AG09309 (cell line): ENCODE measurements around the gene DRAM2.
A peak's percentile ranks its signal among the peaks of the same experiment; 100 is the strongest.

ENCODE experiments used
- DNase-seq: peaks from one replicate; pipeline ENCODE4 v3.0.0-alpha.2; 2010; ENCODE audit warnings: low read depth
- H3K4me3 ChIP-seq: 2 replicates; pipeline ENCODE4 v1.5.1; 2011; ENCODE audit warnings: mild to moderate bottlenecking, low read depth, low read length, moderate library complexity; ENCODE audit not compliant: control insufficient read depth
- TF ChIP-seq, protein P1 (sequence below): IDR thresholded peaks from 2 replicates; pipeline ENCODE4 v1.5.1; 2011; ENCODE audit warnings: mild to moderate bottlenecking, low read depth, low read length, inconsistent platforms; ENCODE audit not compliant: insufficient read depth, control insufficient read depth; ENCODE audit errors: missing control alignments

Gene DRAM2

DNA sequence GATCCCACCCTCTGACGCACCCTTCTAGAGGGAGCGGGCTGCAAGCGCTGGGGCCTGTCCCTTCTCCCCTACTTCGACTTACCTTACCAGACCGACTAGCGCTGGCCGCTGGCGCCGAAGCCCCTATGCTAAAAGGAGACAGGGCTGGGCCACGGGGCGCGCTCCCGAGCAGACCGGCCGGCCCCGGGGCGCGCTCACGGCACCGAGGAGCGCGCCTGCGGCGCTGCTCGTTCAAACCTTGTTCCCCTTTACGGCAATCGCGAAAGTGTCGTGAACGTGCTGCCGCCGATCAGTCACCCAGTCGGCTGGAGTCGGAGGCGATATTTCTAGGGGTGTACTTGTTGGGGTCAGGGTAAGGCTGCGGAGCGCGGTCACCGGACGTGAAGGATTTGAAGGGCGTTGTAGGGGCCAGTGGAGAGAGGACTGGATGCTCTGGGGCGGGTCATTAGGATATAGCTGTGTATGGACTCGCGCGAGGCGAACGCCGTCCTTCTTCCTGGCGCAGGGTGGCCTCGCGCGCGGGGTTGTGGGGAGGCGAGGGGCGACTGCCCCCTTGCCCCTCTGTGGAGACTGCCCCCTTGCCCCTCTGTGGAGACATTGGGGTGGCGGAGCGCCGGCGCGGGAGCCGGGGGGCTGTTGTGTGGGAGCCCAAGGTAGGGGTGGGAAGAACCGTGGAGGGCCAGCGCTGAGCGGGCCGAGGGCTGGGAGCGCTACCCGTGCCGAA is at the start of gene DRAM2, which contains the start of gene CEPT1:
TSS of gene DRAM2 (minus strand) at position 138 of the 724 bp plus-strand sequence. CDS start 8,539 bp downstream, outside the sequence.
TSS of gene CEPT1 (plus strand) at position 268 of the 724 bp plus-strand sequence. CDS start 7,492 bp downstream, outside the sequence.
- TF ChIP-seq, protein P1, sequence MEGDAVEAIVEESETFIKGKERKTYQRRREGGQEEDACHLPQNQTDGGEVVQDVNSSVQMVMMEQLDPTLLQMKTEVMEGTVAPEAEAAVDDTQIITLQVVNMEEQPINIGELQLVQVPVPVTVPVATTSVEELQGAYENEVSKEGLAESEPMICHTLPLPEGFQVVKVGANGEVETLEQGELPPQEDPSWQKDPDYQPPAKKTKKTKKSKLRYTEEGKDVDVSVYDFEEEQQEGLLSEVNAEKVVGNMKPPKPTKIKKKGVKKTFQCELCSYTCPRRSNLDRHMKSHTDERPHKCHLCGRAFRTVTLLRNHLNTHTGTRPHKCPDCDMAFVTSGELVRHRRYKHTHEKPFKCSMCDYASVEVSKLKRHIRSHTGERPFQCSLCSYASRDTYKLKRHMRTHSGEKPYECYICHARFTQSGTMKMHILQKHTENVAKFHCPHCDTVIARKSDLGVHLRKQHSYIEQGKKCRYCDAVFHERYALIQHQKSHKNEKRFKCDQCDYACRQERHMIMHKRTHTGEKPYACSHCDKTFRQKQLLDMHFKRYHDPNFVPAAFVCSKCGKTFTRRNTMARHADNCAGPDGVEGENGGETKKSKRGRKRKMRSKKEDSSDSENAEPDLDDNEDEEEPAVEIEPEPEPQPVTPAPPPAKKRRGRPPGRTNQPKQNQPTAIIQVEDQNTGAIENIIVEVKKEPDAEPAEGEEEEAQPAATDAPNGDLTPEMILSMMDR = no peak
- peak within 1 kb of the TSS; percentile 91 for H3K4me3 ChIP-seq

DNA sequence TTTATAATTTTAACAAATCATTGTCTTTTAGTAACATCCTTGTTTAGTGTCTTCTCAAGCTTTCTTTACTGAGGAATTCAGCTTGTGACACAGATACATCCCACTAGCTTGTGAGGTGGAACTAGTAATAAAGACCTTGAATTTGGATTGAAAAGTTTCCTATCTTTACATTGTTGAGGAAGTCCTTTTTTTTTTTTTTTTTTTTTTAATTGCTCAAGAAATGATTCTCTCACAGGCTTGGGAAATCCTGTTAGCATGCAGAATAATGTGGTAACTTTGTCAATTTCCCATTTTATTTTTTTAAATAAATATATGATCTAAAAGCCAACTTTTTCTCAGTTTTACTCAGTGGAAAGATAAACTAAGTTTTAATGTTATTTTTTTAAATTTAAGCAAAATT is 44.8 kb upstream of the DRAM2 start:
- TF ChIP-seq, protein P1 = no peak
- no peak for DNase-seq

More for the DNA sequence above, at the start of gene DRAM2, which contains the start of gene CEPT1:
- DNase-seq = peak; percentile 83

DNA sequence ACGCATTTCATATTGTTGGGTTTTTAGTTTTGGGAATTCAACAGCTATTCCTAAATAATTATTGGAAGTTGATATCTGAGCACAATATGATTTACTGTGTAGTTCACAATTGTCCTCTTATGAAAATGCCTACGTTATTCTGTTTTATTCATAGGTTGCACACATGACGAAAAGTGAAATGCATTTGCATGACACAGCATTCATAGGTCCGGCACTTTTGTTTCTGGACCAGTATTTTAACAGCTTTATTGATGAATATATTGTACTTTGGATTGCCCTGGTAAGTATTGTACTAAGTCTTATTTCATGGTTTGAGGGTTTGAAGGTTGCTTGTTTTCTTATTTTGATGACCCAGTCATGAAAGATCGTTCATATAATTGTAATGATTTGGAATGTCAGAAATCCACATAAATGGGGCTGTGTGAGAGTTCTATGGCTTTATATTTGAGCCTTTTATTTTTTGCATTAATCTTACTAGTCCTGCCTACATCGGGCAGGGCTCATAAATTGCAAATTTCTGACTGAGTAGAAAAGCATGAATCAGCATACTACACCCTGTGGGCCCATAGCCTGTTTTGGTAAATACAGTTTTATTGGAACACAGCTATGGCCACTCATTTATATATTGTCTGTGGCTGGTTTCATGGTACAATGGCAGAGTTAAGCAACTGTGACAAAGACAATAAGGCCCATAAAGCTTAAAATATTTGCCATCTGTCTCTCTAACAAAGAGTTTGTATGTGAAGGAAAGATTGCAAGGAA is 43.6 kb upstream of the DRAM2 start:
- TF ChIP-seq, protein P1 = no peak
- no peak for DNase-seq
- no peak overlapping the region for H3K4me3 ChIP-seq

More for the DNA sequence above, 44.8 kb upstream of the DRAM2 start:
- no peak overlapping the region for H3K4me3 ChIP-seq

DNA sequence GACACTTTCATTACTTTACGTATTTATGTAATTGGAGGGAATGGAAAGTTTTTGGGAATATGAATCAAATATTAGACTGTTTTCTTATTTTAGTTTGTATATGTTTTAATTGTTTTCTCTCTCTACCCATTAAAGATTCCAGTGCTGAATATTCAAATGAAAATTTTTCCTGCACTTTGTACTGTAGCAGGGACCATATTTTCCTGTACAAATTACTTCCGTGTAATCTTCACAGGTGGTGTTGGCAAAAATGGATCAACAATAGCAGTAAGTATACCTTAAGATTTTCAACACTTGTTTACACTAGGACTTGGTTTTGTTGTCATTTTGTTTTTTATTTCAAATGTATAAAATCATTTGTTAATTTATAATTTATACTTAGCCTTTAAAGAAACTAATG is 42.2 kb upstream of the DRAM2 start:
- TF ChIP-seq, protein P1 = no peak
- H3K4me3 ChIP-seq = no peak overlapping the region
- DNase-seq = no peak

DNA sequence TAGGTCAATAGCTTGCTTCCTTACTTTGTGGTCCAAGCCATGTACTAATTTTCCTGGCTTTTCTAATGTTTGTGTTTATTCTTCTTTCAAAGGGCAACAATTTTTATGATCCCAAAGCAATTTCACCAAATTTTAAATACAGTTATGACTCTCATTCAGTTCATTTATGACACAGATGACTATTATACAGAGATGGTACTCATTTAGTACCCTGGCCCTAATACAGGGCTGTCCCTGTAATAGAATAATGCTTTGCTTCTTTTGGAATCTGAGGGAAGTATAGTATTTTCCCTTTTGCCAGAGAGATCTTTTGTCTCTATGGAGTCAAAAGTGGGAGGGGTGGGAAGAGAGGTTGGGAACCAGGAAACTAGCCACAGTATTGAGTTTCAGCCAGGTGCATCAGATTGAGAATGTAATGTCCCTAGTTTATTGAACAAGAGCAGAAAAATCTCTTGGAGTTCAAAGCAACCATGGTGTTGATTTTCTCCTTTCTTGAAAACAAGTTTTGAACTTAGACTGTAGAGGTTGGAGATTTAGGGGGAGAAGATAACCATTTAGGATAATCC is 40.2 kb upstream of the DRAM2 start:
- H3K4me3 ChIP-seq = no peak overlapping the region
- DNase-seq = no peak
- TF ChIP-seq, protein P1 = no peak

DNA sequence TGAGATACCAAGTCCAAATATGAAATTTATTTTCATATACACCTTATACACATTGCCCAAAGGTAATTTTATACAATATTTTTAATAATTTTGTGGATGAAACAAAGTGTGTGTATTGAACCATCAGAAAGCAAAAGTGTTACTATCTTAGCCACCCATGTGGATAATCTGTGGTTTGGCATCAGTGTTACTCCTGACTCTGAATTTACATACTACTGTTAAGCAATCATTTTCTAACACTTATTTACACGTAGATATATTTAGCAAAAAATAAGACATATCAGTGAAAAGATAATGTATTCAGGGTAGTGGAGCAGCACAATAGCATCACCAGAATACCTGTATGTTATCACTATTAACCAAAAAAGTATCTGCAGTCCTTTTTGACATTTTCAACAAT is 36.8 kb upstream of the DRAM2 start:
- no peak overlapping the region for H3K4me3 ChIP-seq
- TF ChIP-seq, protein P1 = no peak
- no peak for DNase-seq
